Vagina (tissue), 2 donors: ENCODE measurements around the gene GFRA1.

ENCODE experiments used
- CTCF ChIP-seq, 3 experiments: fragments of 450-650 bp in 2 of 3; fragments of 200-600 bp in 1 of 3; sonication (generic) in 1 of 3; IDR thresholded peaks; one replicate each; pipeline ENCODE4 v1.5.1; 2017 to 2019; ENCODE audit warnings: antibody characterized with exemption in 3 of 3, mild to moderate bottlenecking in 2 of 3, moderate library complexity in 2 of 3
- POLR2AphosphoS5 ChIP-seq, 2 donors: sonication (generic); formaldehyde crosslinking; IDR thresholded peaks; one replicate each; pipeline ENCODE4 v1.9.0; 2017; ENCODE audit warnings: antibody characterized with exemption in 2 of 2, mild to moderate bottlenecking in 2 of 2, low read depth in 1 of 2; ENCODE audit not compliant: insufficient read depth in 1 of 2

GRCh38 chr10:116263870-116264655 lies 8.9 kb downstream of the GFRA1 start:
- TF ChIP-seq CTCF (IDR thresholded peaks at IDR 0.05) (no peak), POLR2AphosphoS5 (IDR thresholded peaks at IDR 0.05; ENCODE audit: insufficient read depth in 1 of 2, low read depth in 1 of 2) (no peak)
